Right ventricle myocardium inferior (tissue), 1 donor: ENCODE results near the gene CDKL4. TPM values are rescaled to one million over a fixed set of nuclear protein-coding genes. Genes with fewer than 3 reads are reported as not detected.
A peak's percentile ranks its signal among the peaks of the same experiment; 100 is the strongest.
"Not testable (repeated sequence)": the region's sequence is repeated elsewhere in the genome, so short reads cannot be mapped to it uniquely, and the experiment has no call there.

Experiments
- ATAC-seq: fragments of 200-7000 bp; cut with Tn5 transposase; one replicate; pipeline ENCODE4 v1.9.1; 2020; ENCODE audit warnings: mild to moderate bottlenecking, moderate library complexity
- DNase-seq: peaks from one replicate; pipeline ENCODE4 v3.0.0; 2021; ENCODE audit errors: missing footprints
- intact Hi-C: fragments of 100-400 bp; cut with DNase I; formaldehyde crosslinking; loops from one replicate; pipeline ENCODE4 v1.11.0; 2022
- long read RNA-seq: library from polyadenylated mRNA; unstranded; transcript quantifications from one replicate; pipeline ENCODE4 v2.0.0, GENCODE V29; 2021
- total RNA-seq: library from RNA; stranded (reverse); fragmentation: NEBNext Ultra II Directional; extraction: Animal tissue kit (Norgen Biotek cat#: 25700); gene quantifications from one replicate; pipeline ENCODE4 v1.2.1, GENCODE V29; 2021
- donor health status: DM: no; HTN: yes; CAD: no; lungs with severe emphysema.

Gene CDKL4
- total RNA-seq, result 0.22 TPM
- long read RNA-seq, result 0 reads

DNA sequence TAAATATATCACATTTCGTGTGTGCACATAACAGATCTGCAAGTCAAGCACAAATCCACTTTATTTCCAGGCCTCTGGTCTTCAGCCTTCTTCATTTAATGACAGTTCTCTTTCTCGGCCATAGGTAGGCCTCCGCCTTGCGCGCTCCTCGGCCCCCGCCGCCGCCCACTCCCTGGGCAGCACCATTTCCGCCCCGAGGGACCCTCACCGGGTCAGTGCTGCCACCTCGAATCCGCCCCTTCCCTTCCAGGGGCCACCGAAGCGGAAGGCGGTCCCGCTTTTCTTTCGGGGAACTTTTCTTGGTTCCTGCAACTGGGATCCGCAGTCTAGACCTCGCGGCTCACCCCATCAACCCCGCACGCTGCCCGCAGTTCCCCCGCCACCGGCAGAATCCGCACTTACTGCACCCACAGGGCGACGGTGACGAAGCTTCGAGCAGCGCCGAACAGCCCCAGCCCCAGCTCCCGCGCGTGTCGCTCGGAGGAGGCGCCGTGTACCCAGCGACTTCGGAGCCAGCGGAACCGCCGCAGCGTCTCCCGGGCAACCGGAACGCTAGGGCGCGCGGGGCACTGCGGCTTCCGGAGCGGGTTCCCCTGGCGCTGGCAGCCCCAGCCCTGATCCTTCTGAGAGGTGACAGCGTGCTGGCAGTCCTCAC lies at the start of gene CDKL4:
Gene CDKL4, minus strand, starts transcription at position 502 of the 655 bp plus-strand sequence.
- intact Hi-C loops, result no loop called here
- DNase-seq (peak; percentile 64), ATAC-seq (no peak)

DNA sequence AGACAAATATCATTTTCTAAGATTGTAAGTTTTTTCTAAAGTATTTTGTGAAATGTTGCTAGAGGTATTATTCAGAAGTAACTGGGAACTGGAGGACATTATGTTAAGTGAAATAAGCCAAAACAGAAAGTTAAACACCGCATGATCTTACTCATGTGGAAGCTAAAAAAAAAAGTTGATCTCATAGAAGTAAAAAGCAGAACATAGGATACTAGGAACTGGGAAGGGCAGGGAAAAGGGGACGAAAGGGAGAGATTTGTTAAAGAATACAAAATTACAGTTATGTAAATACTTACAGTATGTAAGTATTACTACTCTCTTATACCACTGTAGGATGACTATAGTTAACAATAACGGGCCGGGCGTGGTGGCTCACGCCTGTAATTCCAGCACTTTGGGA lies 46.7 kb upstream of the CDKL4 start:
- intact Hi-C loops, result no loop called here
- ATAC-seq (no peak), DNase-seq (no peak)

DNA sequence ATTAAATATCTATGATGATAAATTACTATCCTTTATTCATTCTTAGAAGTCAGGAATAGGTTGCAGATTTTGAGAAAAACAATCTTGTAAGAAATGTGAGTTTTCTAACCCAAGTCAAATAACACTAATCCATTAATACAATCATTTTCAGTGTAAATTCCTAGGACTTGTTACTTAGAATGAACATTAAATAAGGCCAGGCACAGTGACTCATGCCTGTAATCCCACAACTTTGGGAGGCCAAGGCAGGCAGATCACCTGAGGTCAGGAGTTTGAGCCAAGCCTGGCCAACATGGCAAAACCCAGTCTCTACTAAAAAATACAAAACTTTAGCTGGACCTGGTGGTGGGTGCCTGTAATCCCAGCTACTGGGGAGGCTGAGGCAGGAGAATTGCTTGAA lies 45.8 kb upstream of the CDKL4 start:
- no peak for DNase-seq
- ATAC-seq, result no peak
- intact Hi-C loops, result no loop called here

DNA sequence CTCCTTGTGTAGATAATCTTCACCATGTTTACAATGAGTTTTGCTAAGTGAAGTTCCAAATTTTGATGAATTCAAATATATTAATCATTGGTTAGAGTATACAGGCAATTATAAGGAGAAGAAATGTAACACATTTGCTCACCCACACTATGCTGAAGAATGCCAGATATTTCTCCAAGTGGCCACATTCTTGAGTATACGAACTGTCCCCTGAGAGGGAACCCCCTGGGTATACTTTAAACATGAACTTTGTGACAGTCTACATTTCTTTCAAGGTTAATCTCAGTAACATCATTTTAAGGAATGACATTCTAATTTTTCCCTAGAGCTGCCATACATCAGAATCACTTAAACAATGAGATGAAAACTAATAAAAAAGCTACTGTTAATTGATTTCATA lies 39.8 kb upstream of the CDKL4 start:
- no peak for DNase-seq
- no peak for ATAC-seq
- intact Hi-C loops, result no loop called here

DNA sequence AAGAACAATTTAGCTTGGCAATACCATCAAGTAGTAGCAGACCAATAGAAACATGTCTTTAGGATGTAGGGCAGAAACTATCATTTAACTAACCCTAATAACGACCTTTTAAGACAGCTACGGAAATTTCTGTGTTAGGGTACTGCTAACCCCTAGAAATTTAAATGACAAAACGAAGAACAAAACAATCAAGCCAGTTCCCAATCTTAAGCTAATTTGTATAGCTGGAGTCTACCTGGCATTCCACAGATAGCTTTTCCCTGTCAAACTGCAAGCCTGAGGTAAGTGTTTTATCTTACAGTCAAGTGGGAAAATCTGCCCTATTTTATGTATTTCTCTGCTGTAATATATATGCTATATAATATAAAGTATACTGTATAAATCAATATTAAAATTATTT lies 37.6 kb upstream of the CDKL4 start:
- intact Hi-C loops, result no loop called here
- no peak for DNase-seq
- ATAC-seq, result no peak

DNA sequence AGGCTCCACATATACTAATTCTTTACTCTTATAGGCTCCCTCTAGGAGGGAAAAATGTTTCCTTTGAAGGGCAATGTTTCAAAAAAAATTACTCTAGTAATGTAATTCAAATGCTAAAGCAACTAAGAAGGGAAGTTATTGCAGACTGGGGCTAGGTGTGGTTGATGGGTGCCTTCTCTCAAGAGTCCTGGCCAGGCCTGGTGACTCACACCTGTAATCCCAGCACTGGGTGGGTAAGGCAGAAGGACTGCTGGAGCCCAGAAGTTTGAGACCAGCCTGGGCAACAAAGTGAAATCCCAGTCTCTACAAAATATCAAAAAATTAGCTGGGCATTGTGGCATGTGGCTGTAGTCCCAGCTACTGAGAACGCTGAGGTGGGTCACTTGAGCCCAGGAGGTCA lies 31.2 kb upstream of the CDKL4 start:
- no peak for DNase-seq
- intact Hi-C loops, result no loop called here
- no peak for ATAC-seq

DNA sequence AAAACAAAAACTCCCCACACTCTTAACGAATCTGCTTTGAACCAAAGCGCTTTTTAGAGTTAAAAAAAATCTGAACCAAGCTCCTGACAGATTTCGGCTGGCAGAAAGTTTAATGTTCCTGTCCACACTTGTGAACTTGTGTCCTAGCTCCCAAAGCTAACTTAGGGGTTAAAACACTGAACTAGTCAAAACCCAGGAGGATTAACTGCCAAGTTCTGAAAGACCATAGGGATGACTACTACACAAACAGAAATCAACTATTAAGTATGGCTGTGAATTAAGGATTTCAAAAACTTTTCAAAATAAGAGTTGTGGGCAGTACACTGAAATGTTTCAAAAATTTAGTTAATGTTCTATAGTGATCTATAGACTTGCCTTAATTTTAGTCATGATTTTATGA lies 26.2 kb upstream of the CDKL4 start:
- intact Hi-C loops, result no loop called here
- ATAC-seq (no peak), DNase-seq (no peak)

DNA sequence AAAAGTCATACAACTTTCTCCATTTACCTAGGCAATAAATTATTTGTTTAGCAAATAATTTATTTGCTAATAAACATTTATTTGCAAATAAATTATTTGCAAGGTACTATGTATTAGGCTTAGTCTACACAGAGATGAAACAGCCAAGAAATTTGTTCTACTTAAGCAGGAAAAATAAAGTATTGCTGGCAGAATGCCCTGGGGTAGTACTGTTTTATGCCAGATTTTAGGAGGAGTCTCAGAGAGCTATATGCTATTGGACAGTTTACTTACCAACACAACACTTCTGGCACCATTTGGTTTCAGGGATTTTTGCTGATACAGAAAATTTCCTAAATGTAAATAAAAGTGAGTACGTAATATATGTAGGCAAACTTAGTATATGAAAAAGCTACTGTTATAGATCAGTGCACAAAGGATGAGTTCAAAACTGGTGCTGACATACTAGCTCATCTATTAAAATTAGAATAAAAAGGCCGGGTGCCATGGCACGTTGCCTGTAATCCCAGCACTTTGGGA lies 23.2 kb upstream of the CDKL4 start:
- DNase-seq, result no peak

DNA sequence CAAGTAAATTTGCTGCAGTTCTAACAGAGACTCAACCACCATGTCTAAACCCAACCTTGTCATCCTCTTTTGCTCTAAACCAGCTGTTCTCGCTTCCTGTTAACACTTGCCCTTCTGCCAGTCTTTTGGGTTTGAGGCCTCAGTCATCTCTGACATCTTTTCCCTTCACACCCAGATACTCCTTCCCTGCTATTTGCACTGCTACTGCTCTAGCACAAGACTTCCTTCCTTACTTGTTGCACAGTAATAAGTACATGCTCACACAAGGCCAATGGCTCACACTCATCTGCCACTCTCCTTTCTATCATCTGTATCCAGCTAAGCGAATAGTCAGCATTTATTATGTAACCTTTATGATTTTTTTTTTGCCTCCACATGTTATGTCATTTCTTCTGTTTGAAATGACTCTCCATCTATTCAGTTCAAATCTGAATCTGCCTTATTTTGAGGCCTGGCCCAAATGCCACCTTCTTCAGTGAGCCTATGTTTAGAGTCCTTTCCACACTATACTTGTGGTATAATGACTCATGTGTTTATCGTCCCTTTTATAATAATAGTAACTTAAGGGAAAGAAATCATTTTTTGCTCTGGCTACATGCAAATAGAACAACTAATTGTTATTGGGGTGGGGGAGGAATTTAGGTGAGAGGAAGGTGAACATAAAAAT lies 22.5 kb upstream of the CDKL4 start:
- ATAC-seq (no peak), DNase-seq (no peak)
- intact Hi-C loops, result no loop called here

More for the DNA sequence above, 23.2 kb upstream of the CDKL4 start:
- no peak for ATAC-seq
- intact Hi-C loops, result no loop called here

DNA sequence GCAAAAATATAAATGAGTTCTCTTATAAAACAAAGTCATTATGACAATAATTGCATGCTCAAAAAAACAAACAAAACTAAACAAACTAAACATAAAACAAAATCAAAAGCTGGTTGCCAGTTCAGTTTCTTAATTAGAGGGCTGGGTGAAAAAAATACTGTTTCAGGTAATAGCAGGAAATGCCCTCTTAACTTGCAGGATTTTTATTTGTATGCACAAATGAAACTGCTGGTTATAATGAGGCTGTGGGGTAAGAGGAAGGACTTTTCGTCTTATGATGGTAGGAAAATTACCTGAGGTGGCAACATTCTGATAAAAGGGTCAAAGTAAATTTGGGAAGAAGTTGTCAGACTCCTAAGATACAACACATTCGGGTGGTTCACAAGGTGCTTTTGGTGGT lies 21.5 kb upstream of the CDKL4 start:
- no peak for ATAC-seq
- DNase-seq, result no peak
- intact Hi-C loops, result no loop called here

DNA sequence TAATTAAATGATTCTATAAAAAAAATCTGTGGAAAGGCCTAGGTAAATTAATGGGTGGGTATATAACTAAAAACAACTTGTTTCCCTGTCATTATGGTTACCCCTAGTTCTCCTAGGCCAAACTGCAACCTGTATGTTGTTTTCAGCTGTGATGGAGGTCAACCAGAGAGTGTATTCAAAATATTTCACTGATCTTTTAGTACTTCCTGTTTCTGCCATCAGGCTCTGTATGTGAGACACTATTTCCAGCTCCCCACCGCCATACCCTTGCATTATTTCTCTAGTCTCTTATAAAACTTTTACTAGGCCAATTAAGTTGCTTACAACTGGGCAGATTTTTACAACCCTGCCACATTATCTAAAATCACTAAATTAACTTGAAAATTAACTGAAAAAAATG lies 21.0 kb upstream of the CDKL4 start:
- DNase-seq (no peak), ATAC-seq (no peak)
- intact Hi-C loops, result no loop called here

DNA sequence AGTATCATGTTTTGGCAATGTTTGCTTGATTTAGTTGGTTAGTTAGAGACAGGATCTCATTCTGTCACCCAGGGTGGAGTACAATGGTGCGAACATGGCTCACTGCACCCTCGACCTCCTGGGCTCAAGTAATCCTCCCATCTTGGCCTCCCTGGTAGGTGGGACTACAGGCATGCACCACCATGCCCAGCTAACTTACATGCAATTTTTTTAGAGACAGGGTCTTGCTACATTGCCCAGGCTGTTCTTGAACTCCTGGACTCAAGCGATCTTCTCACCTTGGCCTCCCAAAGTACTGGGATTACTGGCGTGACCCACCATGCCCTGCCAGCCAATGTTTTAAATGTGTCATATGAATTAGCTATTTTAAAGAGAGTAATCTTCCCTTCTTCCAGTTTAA lies 16.3 kb upstream of the CDKL4 start:
- DNase-seq, result no peak
- intact Hi-C loops, result no loop called here
- ATAC-seq, result no peak

DNA sequence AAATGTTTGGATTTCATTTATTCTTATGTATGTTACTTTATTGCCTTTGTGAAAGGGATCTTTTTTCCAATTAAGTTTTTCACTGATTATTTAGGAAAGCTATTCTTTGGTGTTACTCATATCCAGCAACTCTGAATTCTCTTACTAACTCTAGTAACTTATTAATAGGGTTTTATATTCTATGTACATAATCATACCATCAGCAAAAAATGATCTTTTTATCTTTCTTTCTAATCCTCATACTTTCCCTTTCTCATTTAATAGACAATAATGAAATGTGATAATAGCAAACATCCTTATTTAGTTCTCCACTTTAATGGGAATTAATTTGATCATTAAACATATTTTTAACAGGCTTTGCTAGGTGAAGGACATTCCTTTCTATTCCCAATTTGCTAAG lies 12.3 kb upstream of the CDKL4 start:
- no peak for ATAC-seq
- intact Hi-C loops, result no loop called here
- no peak for DNase-seq

DNA sequence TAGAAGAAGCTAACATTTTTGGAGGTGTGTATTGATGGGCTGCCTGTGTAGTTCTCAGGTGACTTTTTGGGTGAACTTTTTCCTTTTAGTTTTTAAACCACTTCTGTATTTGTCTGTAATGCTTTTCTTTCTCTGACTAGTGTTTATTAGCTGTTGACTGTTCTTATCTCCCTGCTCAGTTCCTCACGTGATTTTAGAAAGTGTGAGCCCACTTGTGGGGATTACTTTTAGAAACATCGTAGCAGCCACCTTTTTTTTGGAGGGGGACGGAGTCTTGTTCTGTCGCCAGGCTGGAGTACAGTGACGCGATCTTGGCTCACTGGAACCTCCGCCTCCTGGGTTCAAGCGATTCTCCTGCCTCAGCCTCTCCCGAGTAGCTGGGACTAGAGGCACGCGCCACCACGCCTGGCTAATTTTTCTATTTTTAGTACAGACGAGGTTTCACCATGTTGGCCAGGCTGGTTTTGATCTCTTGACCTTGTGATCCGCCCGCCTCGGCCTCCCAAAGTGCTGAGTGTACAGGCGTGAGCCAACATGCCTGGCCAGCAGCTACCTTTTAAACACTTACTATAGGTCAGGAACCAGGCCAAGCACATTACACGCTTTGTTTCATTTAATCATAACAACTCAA lies 9.2 kb upstream of the CDKL4 start:
- DNase-seq (no peak), ATAC-seq (peak; percentile 41)
- intact Hi-C loops, result no loop called here

DNA sequence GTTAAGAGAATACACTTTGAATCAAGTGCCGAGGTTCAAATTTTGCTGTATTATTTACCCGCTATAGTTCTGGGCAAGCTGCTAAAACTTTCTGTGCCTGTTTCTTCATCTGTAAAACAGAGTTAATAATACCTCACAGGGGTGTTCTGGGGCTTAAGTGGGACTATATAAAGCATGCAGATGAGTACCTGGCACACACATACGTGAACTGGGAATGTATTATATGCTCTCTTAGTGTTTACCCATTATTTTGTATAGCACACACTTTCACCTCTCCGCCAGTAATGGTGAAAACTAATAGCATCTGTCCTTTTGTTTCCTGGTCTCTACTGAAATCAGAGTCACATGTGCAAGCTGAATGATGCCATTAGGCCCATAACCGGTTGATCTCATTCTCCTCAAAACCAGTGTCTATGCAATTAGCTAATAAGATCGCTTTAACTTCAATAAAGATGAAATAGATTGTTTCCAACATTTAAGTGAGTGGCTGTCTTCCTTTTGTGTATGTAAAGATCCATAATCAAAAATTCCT lies 3.8 kb upstream of the CDKL4 start:
- DNase-seq (no peak), ATAC-seq (peak; percentile 62)
- intact Hi-C loops, result no loop called here

DNA sequence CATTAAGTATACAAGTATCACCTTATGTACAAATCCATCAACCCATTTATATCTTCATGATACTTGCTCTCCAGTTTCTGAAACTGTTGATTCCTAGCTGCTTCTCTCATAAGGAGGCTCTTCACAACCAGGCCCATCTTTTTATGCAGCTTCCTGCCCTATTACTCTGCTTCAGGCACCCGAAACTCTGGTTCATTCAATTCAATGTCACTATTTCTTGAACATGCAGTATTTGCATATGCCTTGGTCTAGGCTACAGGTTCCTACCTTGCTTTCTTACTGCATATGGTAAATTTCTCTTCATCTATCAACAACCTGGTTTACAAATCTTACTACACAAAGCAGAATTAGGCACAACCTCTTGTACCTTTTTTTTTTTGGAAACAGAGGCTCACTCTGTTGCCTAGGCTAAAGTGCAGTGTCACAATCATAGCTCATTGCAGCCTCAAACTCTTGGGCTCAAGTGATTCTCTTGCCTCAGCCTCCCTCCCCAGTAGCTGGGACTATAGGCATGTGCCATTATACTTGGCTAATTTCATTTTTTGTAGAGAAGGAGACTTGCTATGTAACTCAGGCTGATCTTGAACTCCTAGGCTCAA lies 2.7 kb upstream of the CDKL4 start:
- DNase-seq, result no peak
- no peak for ATAC-seq
- intact Hi-C loops, result no loop called here

DNA sequence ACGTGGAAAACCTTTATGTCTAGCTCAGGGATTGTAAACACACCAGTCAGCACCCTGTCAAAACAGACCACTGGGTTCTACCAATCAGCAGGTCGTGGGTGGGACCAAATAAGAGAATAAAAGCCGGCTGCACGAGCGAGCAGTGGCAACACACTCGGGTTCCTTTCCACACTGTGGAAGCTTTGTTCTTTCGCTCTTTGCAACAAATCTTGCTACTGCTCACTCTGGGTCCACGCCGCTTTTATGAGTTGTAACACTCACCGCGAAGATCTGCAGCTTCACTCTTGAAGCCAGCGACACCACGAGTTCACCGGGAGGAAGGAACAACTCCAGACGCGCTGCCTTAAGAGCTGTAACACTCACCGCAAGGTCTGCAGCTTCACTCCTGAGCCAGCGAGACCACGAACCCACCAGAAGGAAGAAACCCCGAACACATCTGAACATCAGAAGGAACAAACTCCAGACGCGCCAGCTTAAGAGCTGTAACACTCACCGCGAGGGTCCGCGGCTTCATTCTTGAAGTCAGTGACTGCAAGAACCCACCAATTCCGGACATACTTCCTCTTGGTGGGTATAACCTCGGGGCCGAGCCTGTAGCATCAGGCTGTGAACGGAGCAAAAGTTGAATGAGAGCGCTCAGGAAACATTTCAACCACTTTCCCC lies 1.3 kb upstream of the CDKL4 start:
- ATAC-seq, intact Hi-C loops: not testable (repeated sequence)
- DNase-seq, result peak; percentile 46

DNA sequence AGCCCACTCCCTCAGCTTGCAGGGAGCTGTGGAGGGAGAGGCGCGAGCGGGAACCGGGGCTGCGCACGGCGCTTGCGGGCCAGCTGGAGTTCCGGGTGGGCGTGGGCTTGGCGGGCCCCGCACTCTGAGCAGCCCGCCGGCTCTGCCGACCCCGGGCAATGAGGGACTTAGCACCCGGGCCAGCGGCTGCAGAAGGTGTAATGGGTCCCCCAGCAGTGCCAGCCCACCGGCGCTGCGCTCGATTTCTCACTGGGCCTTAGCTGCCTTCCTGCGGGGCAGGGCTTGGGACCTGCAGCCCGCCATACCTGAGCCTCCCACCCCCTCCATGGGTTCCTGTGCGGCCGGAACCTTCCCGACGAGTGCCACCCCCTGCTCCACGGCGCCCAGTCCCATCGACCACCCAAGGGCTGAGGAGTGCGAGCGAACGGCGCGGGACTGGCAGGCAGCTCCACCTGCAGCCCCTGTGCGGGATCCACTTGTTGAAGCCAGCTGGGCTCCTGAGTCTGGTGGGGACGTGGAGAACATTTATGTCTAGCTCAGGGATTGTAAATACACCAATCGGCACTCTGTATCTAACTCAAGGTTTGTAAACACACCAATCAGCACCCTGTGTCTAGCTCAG lies 582 bp upstream of the CDKL4 start:
- ATAC-seq, intact Hi-C loops: not testable (repeated sequence)
- peak; percentile 54 for DNase-seq

DNA sequence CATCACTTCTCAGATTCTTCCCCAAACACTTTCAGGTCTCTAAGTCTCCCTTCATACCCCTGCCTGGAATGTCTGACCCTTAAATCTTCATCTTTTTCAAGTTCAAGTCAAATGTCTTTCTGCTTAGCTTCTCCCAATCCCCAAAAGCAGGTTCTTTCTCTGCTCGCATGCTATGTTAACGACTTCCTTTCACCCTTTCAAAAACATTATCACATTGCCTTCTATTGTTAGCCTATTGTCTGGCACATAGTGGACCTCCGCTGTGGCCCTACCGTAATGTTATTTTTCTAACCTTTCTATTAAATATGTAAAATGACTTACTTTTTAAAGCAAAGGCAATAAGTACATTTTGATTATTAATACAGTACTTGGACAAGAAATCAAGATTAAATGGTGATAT lies 2.2 kb downstream of the CDKL4 start:
- peak; percentile 63 for ATAC-seq
- no peak for DNase-seq
- intact Hi-C loops, result no loop called here
